Lung (tissue), 12 donors: ENCODE data around the gene TMPRSS3. TPM values are rescaled to one million over a fixed set of nuclear protein-coding genes. Genes with fewer than 3 reads are reported as not detected.

Experiments used
- ATAC-seq: fragments of 200-7000 bp; cut with Tn5 transposase; one replicate; pipeline ENCODE4 v1.9.1; 2020; ENCODE audit warnings: moderate number of reproducible peaks; ENCODE audit not compliant: insufficient read depth, low FRiP score
- DNase-seq, 3 donors: peaks; one replicate each; pipeline ENCODE4 v3.0.0-alpha.2; 2013 to 2017
- H3K27ac ChIP-seq, 2 donors: one replicate each; pipeline ENCODE4 v1.5.1; 2013; ENCODE audit warnings: mild to moderate bottlenecking in 2 of 2, moderate library complexity in 2 of 2, control low read depth in 1 of 2, inconsistent platforms in 1 of 2, low read depth in 1 of 2, low read length in 1 of 2
- H3K27me3 ChIP-seq, 3 donors: one replicate each; pipeline ENCODE4 v1.5.1; 2013; ENCODE audit warnings: low read length in 2 of 3; ENCODE audit not compliant: control insufficient read depth in 3 of 3, insufficient read depth in 3 of 3
- H3K36me3 ChIP-seq, 4 donors: one replicate each; pipeline ENCODE4 v1.5.1; 2013; ENCODE audit warnings: low read length in 4 of 4, mild to moderate bottlenecking in 1 of 4, moderate library complexity in 1 of 4; ENCODE audit not compliant: control insufficient read depth in 4 of 4, insufficient read depth in 4 of 4
- H3K4me1 ChIP-seq, 5 donors: one replicate each; pipeline ENCODE4 v1.5.1; 2013; ENCODE audit warnings: low read length in 5 of 5, mild to moderate bottlenecking in 2 of 5, moderate library complexity in 1 of 5; ENCODE audit not compliant: control insufficient read depth in 5 of 5, insufficient read depth in 5 of 5
- H3K4me3 ChIP-seq: one replicate; pipeline ENCODE4 v1.5.1; 2013; ENCODE audit warnings: mild to moderate bottlenecking, control low read depth, moderate library complexity
- H3K9ac ChIP-seq, 2 donors: one replicate each; pipeline ENCODE4 v1.5.1; 2013; ENCODE audit warnings: low read length in 2 of 2, control low read depth in 1 of 2; ENCODE audit not compliant: insufficient read depth in 1 of 2
- H3K9me3 ChIP-seq, 4 donors: one replicate each; pipeline ENCODE4 v1.5.1; 2013; ENCODE audit warnings: low read length in 3 of 4, mild to moderate bottlenecking in 1 of 4, moderate library complexity in 1 of 4; ENCODE audit not compliant: control insufficient read depth in 4 of 4, insufficient read depth in 3 of 4
- WGBS, 2 donors: extraction: QIAGEN DNeasy Blood & Tissue Kit; methylation state at CpG; one replicate each; pipeline ENCODE4 v1.1.7; 2013; 5-methylcytosine and 5-hydroxymethylcytosine counted together
- polyA plus RNA-seq, 2 donors: library from polyadenylated mRNA; stranded (reverse); fragments of 200-250 nt; gene quantifications; one replicate each; pipeline ENCODE4 v1.2.1, GENCODE V29; 2013
- total RNA-seq, 2 donors: library from RNA; depleted of rRNA in 1 of 2; stranded (reverse); fragments of >200 nt in 1 of 2; gene quantifications; one replicate each; pipeline ENCODE4 v1.2.1, GENCODE V29; 2014 to 2021
- TF ChIP-seq, protein P1 (sequence below): IDR thresholded peaks from 2 replicates; pipeline ENCODE4 v1.5.1; 2012; ENCODE audit warnings: mild to moderate bottlenecking; ENCODE audit errors: control extremely low read depth, extremely low read depth
- donor health status: control.
- donor health status: control.
- donor health status: Bipolar disorder and iron deficiency.
- donor health status: healthy.
- donor health status: DM: yes; HTN: yes; CAD: no.

Gene TMPRSS3
- total and polyA plus RNA-seq, 4 donors = 2.1 to 7.9 (median 4.2) TPM

GRCh38 chr21:42350927-42351426 is 44.9 kb downstream of the TMPRSS3 start, which contains the start of gene TFF2:
TFF2 (minus strand) TSS chr21:42350994; CDS start chr21:42350957, 37 bp downstream.
- 76 to 87% methylated on average over 13 of the region's 13 CpGs for WGBS, 2 donors
- ATAC-seq = no peak
- no peak for DNase-seq
- Histone ChIP-seq H3K4me3 (no peak within 1 kb of the TSS), H3K27me3 (peaks cover 0 to 3% (median 0%) of the 10 kb centered on the region in 3 donors), H3K9ac (no peak within 1 kb of the TSS), H3K9me3 (peaks cover 0 to 3% (median 0%) of the 10 kb centered on the region in 4 donors), H3K36me3 (no peaks in the 10 kb centered on the region), H3K27ac (no peak within 1 kb of the TSS), H3K4me1 (no peaks in the 10 kb centered on the region)
- TF ChIP-seq, protein P1, sequence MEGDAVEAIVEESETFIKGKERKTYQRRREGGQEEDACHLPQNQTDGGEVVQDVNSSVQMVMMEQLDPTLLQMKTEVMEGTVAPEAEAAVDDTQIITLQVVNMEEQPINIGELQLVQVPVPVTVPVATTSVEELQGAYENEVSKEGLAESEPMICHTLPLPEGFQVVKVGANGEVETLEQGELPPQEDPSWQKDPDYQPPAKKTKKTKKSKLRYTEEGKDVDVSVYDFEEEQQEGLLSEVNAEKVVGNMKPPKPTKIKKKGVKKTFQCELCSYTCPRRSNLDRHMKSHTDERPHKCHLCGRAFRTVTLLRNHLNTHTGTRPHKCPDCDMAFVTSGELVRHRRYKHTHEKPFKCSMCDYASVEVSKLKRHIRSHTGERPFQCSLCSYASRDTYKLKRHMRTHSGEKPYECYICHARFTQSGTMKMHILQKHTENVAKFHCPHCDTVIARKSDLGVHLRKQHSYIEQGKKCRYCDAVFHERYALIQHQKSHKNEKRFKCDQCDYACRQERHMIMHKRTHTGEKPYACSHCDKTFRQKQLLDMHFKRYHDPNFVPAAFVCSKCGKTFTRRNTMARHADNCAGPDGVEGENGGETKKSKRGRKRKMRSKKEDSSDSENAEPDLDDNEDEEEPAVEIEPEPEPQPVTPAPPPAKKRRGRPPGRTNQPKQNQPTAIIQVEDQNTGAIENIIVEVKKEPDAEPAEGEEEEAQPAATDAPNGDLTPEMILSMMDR = no peak

DNA sequence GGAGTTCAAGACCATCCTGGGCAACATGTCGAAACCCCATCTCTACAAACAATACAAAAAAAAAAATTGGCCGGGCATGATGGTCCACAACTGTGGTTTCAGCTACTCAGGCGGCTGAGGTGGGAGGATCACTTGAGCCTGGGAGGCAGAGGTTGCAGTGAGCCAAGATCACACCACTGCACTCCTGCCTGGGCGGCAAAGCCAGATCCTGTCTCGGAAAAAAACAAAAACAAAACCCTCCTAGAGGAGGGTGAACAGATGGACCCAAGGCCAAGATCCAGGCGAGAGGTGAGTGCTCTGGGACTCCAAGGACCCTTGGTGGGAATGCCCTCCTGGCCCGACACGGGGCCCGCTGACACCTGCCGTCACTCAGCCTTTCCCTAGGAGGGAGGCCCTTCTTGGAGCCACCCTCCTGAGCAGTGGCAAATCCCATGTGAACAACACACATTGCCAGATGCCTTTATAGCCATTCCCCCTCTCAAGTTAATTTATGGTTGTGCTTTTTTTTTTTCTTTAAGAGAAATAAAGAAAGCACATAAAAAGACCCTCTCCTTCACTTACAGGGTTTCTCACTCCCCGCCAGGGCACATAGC is 45.4 kb downstream of the TMPRSS3 start:
- TF ChIP-seq, protein P1 = no peak
- WGBS, 2 donors = 86 to 90% methylated on average over 11 of the region's 11 CpGs
- Histone ChIP-seq H3K4me3 (no peak overlapping the region), H3K27ac (no peak overlapping the region), H3K4me1 (no peaks in the 10 kb centered on the region), H3K9ac (no peak overlapping the region), H3K27me3 (peaks cover 0 to 3% (median 0%) of the 10 kb centered on the region in 3 donors), H3K9me3 (peaks cover 0 to 1% (median 0%) of the 10 kb centered on the region in 4 donors), H3K36me3 (no peaks in the 10 kb centered on the region)
- DNase-seq = no peak
- ATAC-seq = no peak

- ATAC-seq (no peak), DNase-seq (no peak)
- no peaks in the 10 kb centered on the region for H3K4me1 ChIP-seq
- TF ChIP-seq, protein P1 = no peak
- no peaks in the 10 kb centered on the region for H3K9me3 ChIP-seq
- peaks cover 0 to 3% (median 0%) of the 10 kb centered on the region in 3 donors for H3K27me3 ChIP-seq
- H3K9ac ChIP-seq = no peak overlapping the region
- WGBS, 2 donors = 84 to 90% methylated on average over 14 of the region's 14 CpGs
- no peak overlapping the region for H3K27ac ChIP-seq
- no peak overlapping the region for H3K4me3 ChIP-seq
- H3K36me3 ChIP-seq = no peaks in the 10 kb centered on the region
Measured at GRCh38 chr21:42349420-42350317, 46.2 kb downstream of the TMPRSS3 start.
